Panc1 (cell line): ENCODE measurements around the gene TSPAN17.

ENCODE experiments used
- POLR2AphosphoS5 ChIP-seq: IDR thresholded peaks from 2 replicates; pipeline ENCODE4 v1.6.1; 2012; ENCODE audit warnings: mild to moderate bottlenecking, low read depth, low read length, moderate library complexity
- SIN3A ChIP-seq: IDR thresholded peaks from 2 replicates; pipeline ENCODE4 v1.6.1; 2012; ENCODE audit warnings: low read depth, mild to moderate bottlenecking, low read length, moderate library complexity, borderline replicate concordance; ENCODE audit not compliant: insufficient read depth
- TF ChIP-seq, protein P1 (sequence below): fragments of 450-650 bp; IDR thresholded peaks from 2 replicates; pipeline ENCODE4 v1.5.1; 2017; ENCODE audit warnings: mild to moderate bottlenecking

DNA sequence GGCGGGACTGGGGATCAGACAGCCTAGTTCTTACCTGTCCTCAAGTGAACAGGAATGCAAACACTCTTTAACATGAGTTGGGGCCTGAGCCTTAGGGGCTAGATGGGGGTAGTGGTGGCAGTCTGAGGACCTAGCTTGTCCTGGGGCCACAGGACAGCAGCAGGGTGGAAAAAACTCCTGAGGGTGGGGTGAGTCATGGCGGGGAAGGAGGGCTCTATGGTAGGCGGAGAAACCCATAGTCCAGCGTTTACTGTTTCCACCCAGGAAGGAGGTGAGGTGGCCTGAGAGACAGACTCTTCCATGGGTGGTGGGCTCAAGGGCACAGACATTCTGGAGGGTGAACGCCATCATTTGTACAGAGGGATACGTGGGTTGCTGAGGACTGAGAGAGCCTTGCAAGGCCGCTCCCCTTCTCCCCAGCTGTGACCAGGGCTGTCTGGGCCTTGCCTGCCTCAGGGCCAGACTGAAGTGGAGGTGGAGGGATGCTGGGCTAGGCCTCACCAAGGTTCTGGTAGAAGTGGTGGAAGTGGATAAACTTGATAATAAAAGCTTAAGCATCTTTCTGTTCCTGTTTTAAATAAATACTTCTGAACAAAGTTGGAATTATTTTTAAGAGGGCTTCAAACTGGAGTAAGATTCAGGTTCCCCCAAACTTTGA, 1.1 kb upstream of the TSPAN17 start:
- TF ChIP-seq, protein P1, sequence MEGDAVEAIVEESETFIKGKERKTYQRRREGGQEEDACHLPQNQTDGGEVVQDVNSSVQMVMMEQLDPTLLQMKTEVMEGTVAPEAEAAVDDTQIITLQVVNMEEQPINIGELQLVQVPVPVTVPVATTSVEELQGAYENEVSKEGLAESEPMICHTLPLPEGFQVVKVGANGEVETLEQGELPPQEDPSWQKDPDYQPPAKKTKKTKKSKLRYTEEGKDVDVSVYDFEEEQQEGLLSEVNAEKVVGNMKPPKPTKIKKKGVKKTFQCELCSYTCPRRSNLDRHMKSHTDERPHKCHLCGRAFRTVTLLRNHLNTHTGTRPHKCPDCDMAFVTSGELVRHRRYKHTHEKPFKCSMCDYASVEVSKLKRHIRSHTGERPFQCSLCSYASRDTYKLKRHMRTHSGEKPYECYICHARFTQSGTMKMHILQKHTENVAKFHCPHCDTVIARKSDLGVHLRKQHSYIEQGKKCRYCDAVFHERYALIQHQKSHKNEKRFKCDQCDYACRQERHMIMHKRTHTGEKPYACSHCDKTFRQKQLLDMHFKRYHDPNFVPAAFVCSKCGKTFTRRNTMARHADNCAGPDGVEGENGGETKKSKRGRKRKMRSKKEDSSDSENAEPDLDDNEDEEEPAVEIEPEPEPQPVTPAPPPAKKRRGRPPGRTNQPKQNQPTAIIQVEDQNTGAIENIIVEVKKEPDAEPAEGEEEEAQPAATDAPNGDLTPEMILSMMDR, result no peak
- no peak for TF ChIP-seq POLR2AphosphoS5
- no peak for TF ChIP-seq SIN3A
